ENCODE measurements around the gene RARG. TPM values are rescaled to one million over a fixed set of nuclear protein-coding genes. Genes with fewer than 3 reads are reported as not detected.

The RARG gene
- total and polyA plus RNA-seq, 2 of the 8 experiments (the other 6 are each of a cell fraction or from before 2014, with no cell fraction given): 68.6 to 68.9 TPM

DNA sequence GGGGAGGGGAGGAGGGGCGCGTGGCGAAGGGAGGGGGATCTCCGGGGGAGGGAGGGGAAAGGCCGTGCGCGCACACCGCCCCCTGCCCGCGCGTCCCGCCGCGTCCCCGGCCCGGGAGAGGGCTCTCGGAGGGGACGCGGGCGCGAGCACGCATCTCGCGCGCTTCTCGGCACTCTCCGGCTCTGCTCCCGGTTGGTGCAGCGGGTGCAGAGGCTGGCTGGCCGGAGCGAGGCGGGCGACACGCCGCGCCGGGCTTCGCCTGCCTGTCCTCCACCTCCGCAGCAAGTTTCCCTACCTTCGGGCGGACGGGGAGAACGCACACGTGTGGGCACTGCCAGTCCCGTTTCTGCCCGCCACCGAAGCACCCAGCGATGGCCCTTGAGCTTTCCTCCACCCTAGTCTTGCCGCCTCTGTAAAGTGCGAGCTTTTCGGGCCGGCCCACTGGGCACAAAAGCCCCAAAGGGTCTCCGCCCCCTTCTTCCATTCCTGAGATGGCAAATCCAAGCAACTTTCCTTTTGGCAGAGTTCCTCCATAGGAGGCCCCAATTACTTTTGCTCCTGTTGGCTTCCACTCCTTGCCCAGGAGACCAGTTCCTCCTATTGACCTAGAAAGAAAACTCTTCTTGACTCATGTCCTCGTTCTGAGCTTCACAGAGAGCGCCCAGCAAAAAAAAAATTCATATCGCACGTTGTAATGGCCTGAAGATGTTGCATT lies 50.9 kb downstream of the RARG start:
- H2BK15ac ChIP-seq (ENCODE audit: low read length): no peak overlapping the region
- no peak overlapping the region for H3K14ac ChIP-seq (ENCODE audit: insufficient read length)
- peaks cover 2% of the 10 kb centered on the region; the same call in 1 of the 2 replicates for H3K79me1 ChIP-seq (ENCODE audit: low read depth, low read length)
- H3K4me3 ChIP-seq (ENCODE audit: extremely low read depth in 1 of 4, insufficient read depth in 2 of 4, low read depth in 3 of 4, low read length in 4 of 4): peak overlapping the region; percentile 71 to 89 (median 83)
- H2BK20ac ChIP-seq (ENCODE audit: low read length): no peak overlapping the region
- peaks cover 0 to 11% of the 10 kb centered on the region in 2 experiments for H4K20me1 ChIP-seq (replicated peaks in 1 of 2; ENCODE audit: control insufficient read depth in 1 of 2, insufficient read depth in 2 of 2, low read length in 2 of 2)
- no peaks in the 10 kb centered on the region for H3K9me3 ChIP-seq (ENCODE audit: insufficient read depth in 2 of 2, low read depth in 1 of 2, low read length in 1 of 2)
- H3K36me3 ChIP-seq (ENCODE audit: control insufficient read depth in 2 of 4, insufficient read depth in 4 of 4, low read length in 3 of 4): peaks cover 10 to 32% (median 23%) of the 10 kb centered on the region in 4 experiments
- peaks cover 0 to 11% of the 10 kb centered on the region in 2 experiments; a peak in 2 of 4 replicates for H3K79me2 ChIP-seq (ENCODE audit: control insufficient read depth in 1 of 2, insufficient read depth in 2 of 2, low read length in 2 of 2)
- H4K8ac ChIP-seq (ENCODE audit: extremely low read depth, insufficient read depth, low read length): peak overlapping the region; percentile 74; the same call in 1 of the 2 replicates
- H2AFZ ChIP-seq (ENCODE audit: low read length): no peak overlapping the region
- H2BK5ac ChIP-seq (ENCODE audit: low read depth, low read length): peak overlapping the region; percentile 89; the same call in 1 of the 2 replicates
- peak in 1 of 2 experiments; percentile 84 for DNase-seq (ENCODE audit: low read depth in 1 of 2, low spot score in 2 of 2)
- peak overlapping the region; percentile 34; the same call in 1 of the 2 replicates for H3K27ac ChIP-seq (ENCODE audit: low read depth, low read length)
- H3K4me1 ChIP-seq (replicated peaks in 1 of 4; ENCODE audit: control insufficient read depth in 3 of 4, insufficient read depth in 4 of 4, low read length in 3 of 4): peaks cover 2 to 10% (median 4%) of the 10 kb centered on the region in 4 experiments; a peak in 6 of 7 replicates
- peak overlapping the region; percentile 97 for H3K18ac ChIP-seq (ENCODE audit: extremely low read depth, low read length)
- peak overlapping the region; percentile 95 for H3K4me2 ChIP-seq (ENCODE audit: insufficient read depth in 1 of 2, low read depth in 2 of 2, low read length in 2 of 2)
- no peak overlapping the region for H3K4ac ChIP-seq (replicated peaks; ENCODE audit: insufficient read length, low read depth, low read length)
- no peak for TF ChIP-seq CTBP2 (IDR thresholded peaks at IDR 0.05; ENCODE audit: borderline replicate concordance, insufficient read depth, insufficient read length, low read length)
- TF ChIP-seq GABPA (IDR thresholded peaks at IDR 0.05; ENCODE audit: borderline replicate concordance, insufficient read depth, low read length): no peak
- TF ChIP-seq, protein P1, sequence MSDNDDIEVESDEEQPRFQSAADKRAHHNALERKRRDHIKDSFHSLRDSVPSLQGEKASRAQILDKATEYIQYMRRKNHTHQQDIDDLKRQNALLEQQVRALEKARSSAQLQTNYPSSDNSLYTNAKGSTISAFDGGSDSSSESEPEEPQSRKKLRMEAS (IDR thresholded peaks at IDR 0.05): peak; percentile 45; the same call in 1 of the 2 replicates
- no peak for TF ChIP-seq MAFK (IDR thresholded peaks at IDR 0.05; ENCODE audit: low read depth, low read length)
- peak in 1 of 2 experiments; percentile 63; a peak in 1 of 4 replicates for TF ChIP-seq SIN3A (conservative IDR thresholded peaks at IDR 0.05 in 1 of 2, IDR thresholded peaks at IDR 0.05 in 1 of 2; ENCODE audit: low read depth in 1 of 2, low read length in 2 of 2)
- TF ChIP-seq HDAC2 (IDR thresholded peaks at IDR 0.05; ENCODE audit: borderline replicate concordance in 1 of 2, low read depth in 2 of 2, low read length in 2 of 2): peak in 1 of 2 experiments; percentile 58; a peak in 1 of 4 replicates
- TF ChIP-seq POLR2A (IDR thresholded peaks at IDR 0.05; ENCODE audit: control extremely low read depth in 1 of 2, low read depth in 2 of 2, low read length in 2 of 2): peak in 1 of 2 experiments; percentile 29; a peak in 1 of 3 replicates
- peak; percentile 43; the same call in 1 of the 2 replicates for TF ChIP-seq PHF8 (conservative IDR thresholded peaks at IDR 0.05; ENCODE audit: low read depth, low read length)
- TF ChIP-seq KDM4A (IDR thresholded peaks at IDR 0.05; ENCODE audit: low read depth, low read length, severe bottlenecking): peak; percentile 65
- peaks cover 4 to 29% (median 18%) of the 10 kb centered on the region in 4 experiments for H3K27me3 ChIP-seq (replicated peaks in 1 of 4; ENCODE audit: control insufficient read depth in 3 of 4, extremely low read depth in 1 of 4, insufficient read depth in 3 of 4, low read length in 3 of 4)
- peaks cover 8% of the 10 kb centered on the region for H3K23me2 ChIP-seq (ENCODE audit: low read depth, low read length)
- H2BK12ac ChIP-seq (ENCODE audit: low read depth, low read length): no peak overlapping the region
- no peak overlapping the region for H2BK120ac ChIP-seq (replicated peaks; ENCODE audit: low read depth, low read length)
- FAIRE-seq: no peak
- H4K91ac ChIP-seq (replicated peaks; ENCODE audit: insufficient read length, low read length): no peak overlapping the region
- H3K23ac ChIP-seq (ENCODE audit: insufficient read length): no peak overlapping the region
- WGBS, 2 experiments (ENCODE audit: extremely low coverage in 1 of 2, insufficient coverage in 1 of 2, insufficient read length in 1 of 2, insufficient replicate concordance in 2 of 2, low coverage in 1 of 2, low lambda C conversion rate in 2 of 2, missing lambda C conversion rate in 1 of 2): 4% methylated on average over 29 of the region's 57 CpGs; no CpG with 5 or more reads in 1 of the 2 experiments
- peak overlapping the region; percentile 91 for H3K56ac ChIP-seq (replicated peaks; ENCODE audit: insufficient read length, low read depth, low read length)
- H4K5ac ChIP-seq (ENCODE audit: insufficient read length, low read depth, low read length): peak overlapping the region; percentile 96
- CTCF ChIA-PET (ENCODE audit: partially characterized antibody): interaction anchor here (0.6 to 11.1 kb wide), 14 partner anchors 10 to 155 kb away, joined by 3 to 164 read pairs (median 4); partner anchors contain the start of genes AAAS, ESPL1 and ITGB7
- POLR2A ChIA-PET (ENCODE audit: partially characterized antibody): interaction anchor here (0.6 to 3.8 kb wide), 22 partner anchors 10 to 272 kb away, joined by 3 to 18 read pairs (median 3); partner anchors contain the start of genes EIF4B and MYG1
- no peak overlapping the region for H2AK5ac ChIP-seq (ENCODE audit: low read depth, low read length)
- H3K9ac ChIP-seq (replicated peaks in 1 of 4; ENCODE audit: extremely low read depth in 1 of 4, low read depth in 3 of 4, low read length in 3 of 4): peak overlapping the region; percentile 57 to 71 (median 68); a peak in 6 of 7 replicates
